Sigmoid colon (tissue), 4 donors: Measurements from ENCODE around the gene FSTL4.

ENCODE experiments used
- POLR2A ChIP-seq, 2 donors: fragments of 450-650 bp; IDR thresholded peaks; one replicate each; pipeline ENCODE4 v1.6.1; 2016; ENCODE audit warnings: antibody characterized with exemption in 2 of 2, mild to moderate bottlenecking in 2 of 2, moderate library complexity in 2 of 2
- POLR2AphosphoS5 ChIP-seq, 4 donors: sonication (generic); formaldehyde crosslinking; IDR thresholded peaks; one replicate each; pipeline ENCODE4 v1.6.1; 2017; ENCODE audit warnings: antibody characterized with exemption in 4 of 4
- TF ChIP-seq, protein P1 (sequence below), 4 experiments: fragments of 450-650 bp in 3 of 4; fragments of 200-600 bp in 1 of 4; IDR thresholded peaks; one replicate each; pipeline ENCODE4 v1.5.1; 2016 to 2019; ENCODE audit warnings: antibody characterized with exemption in 4 of 4, mild to moderate bottlenecking in 3 of 4, moderate library complexity in 2 of 4

DNA sequence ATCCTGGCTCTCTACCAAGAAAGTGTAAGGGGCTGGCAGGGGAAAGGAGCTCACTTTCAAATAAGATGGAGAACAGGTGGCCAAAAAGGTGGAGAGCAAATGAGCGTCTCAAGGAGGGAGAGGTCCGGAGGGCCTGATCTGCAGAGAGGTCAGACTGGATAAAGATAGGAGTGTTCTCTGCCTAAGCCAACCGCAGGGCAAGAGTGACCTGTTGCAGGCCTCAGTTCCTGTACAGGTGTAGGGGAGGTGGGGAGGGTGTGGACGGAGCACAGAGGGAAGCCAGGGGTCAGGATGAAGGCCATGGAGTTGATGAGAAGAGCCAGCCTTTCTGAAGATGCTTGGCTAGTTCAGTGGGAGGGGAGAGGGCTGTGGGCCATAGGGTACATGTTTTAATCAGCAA, 320.8 kb downstream of the FSTL4 start:
- TF ChIP-seq POLR2A (IDR thresholded peaks at IDR 0.05) = no peak
- TF ChIP-seq, protein P1, sequence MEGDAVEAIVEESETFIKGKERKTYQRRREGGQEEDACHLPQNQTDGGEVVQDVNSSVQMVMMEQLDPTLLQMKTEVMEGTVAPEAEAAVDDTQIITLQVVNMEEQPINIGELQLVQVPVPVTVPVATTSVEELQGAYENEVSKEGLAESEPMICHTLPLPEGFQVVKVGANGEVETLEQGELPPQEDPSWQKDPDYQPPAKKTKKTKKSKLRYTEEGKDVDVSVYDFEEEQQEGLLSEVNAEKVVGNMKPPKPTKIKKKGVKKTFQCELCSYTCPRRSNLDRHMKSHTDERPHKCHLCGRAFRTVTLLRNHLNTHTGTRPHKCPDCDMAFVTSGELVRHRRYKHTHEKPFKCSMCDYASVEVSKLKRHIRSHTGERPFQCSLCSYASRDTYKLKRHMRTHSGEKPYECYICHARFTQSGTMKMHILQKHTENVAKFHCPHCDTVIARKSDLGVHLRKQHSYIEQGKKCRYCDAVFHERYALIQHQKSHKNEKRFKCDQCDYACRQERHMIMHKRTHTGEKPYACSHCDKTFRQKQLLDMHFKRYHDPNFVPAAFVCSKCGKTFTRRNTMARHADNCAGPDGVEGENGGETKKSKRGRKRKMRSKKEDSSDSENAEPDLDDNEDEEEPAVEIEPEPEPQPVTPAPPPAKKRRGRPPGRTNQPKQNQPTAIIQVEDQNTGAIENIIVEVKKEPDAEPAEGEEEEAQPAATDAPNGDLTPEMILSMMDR (IDR thresholded peaks at IDR 0.05) = no peak
- TF ChIP-seq POLR2AphosphoS5 (IDR thresholded peaks at IDR 0.05) = no peak
